Spinal cord (tissue), 10 donors: ENCODE results near the gene PRODH. TPM values are rescaled to one million over a fixed set of nuclear protein-coding genes. Genes with fewer than 3 reads are reported as not detected.
"Not testable (repeated sequence)": the region's sequence is repeated elsewhere in the genome, so short reads cannot be mapped to it uniquely, and the experiment has no call there.

ENCODE experiments used
- DNase-seq, 6 donors: peaks; one replicate each; pipeline versions ENCODE4 v3.0.0 to v3.0.0-alpha.2; 2013 to 2015; ENCODE audit warnings: low spot score in 6 of 6, low read depth in 4 of 6
- H3K27ac ChIP-seq: one replicate; pipeline ENCODE4 v1.5.1; 2013; ENCODE audit warnings: low read depth, low read length, control low read depth
- H3K27me3 ChIP-seq: one replicate; pipeline ENCODE4 v1.6.1; 2013; ENCODE audit warnings: low read length; ENCODE audit not compliant: control insufficient read depth, insufficient read depth
- H3K36me3 ChIP-seq: one replicate; pipeline ENCODE4 v1.6.1; 2013; ENCODE audit warnings: low read length; ENCODE audit not compliant: control insufficient read depth, insufficient read depth
- H3K4me1 ChIP-seq: one replicate; pipeline ENCODE4 v1.6.1; 2013; ENCODE audit warnings: low read length; ENCODE audit not compliant: control insufficient read depth, insufficient read depth
- H3K4me3 ChIP-seq: one replicate; pipeline ENCODE4 v1.5.1; 2013; ENCODE audit warnings: low read depth, low read length, control low read depth
- H3K9me3 ChIP-seq: one replicate; pipeline ENCODE4 v1.6.1; 2013; ENCODE audit warnings: low read length; ENCODE audit not compliant: control insufficient read depth, insufficient read depth
- WGBS: methylation state at CpG from one replicate; pipeline ENCODE4 v1.1.5; 2013; ENCODE audit warnings: missing lambda C conversion rate; ENCODE audit not compliant: insufficient coverage; 5-methylcytosine and 5-hydroxymethylcytosine counted together
- polyA plus RNA-seq, 2 donors: library from polyadenylated mRNA; unstranded; fragments of 120-200 nt; gene quantifications; one replicate each; pipeline ENCODE4 v1.2.1, GENCODE V29; 2013; ENCODE audit not compliant: insufficient read length in 2 of 2
- total RNA-seq, 2 donors: library from RNA; depleted of rRNA in 1 of 2; stranded (reverse); fragments of 120-200 nt in 1 of 2; fragments of >200 nt in 1 of 2; gene quantifications; one replicate each; pipeline versions ENCODE4 v1.2.3 to v1.2.4, GENCODE V29; 2013 to 2014
- donor health status: healthy.

PRODH gene
- total and polyA plus RNA-seq, 4 donors: 14.4 to 75.3 (median 48.5) TPM

GRCh38 chr22:18969158-18969942 is 33.3 kb upstream of the PRODH start:
- peaks cover 67% of the 10 kb centered on the region for H3K4me1 ChIP-seq
- not testable (repeated sequence) for H3K4me3 ChIP-seq, H3K27me3 ChIP-seq, H3K27ac ChIP-seq, DNase-seq, H3K36me3 ChIP-seq, H3K9me3 ChIP-seq
- WGBS: 64% methylated on average over 10 of the region's 14 CpGs

- H3K27ac ChIP-seq: no peak overlapping the region
- H3K4me1 ChIP-seq: peaks cover 56% of the 10 kb centered on the region
- WGBS: 67% methylated on average over 17 of the region's 20 CpGs
- H3K9me3 ChIP-seq: no peaks in the 10 kb centered on the region
- DNase-seq: no peak
- H3K36me3 ChIP-seq: peaks cover 2% of the 10 kb centered on the region
- H3K4me3 ChIP-seq: no peak overlapping the region
- H3K27me3 ChIP-seq: no peaks in the 10 kb centered on the region
Measured at GRCh38 chr22:18968011-18968749, 32.1 kb upstream of the PRODH start.

GRCh38 chr22:18967391-18968010 is 31.4 kb upstream of the PRODH start:
- H3K4me1 ChIP-seq: peaks cover 49% of the 10 kb centered on the region
- H3K4me3 ChIP-seq, H3K27ac ChIP-seq, H3K27me3 ChIP-seq, DNase-seq, H3K36me3 ChIP-seq, H3K9me3 ChIP-seq: not testable (repeated sequence)
- WGBS: 64% methylated on average over 14 of the region's 14 CpGs

GRCh38 chr22:18966748-18967147 is 30.7 kb upstream of the PRODH start:
- no peak overlapping the region for H3K4me3 ChIP-seq
- peak in 2 of 6 donors; percentile 25 to 77 for DNase-seq
- peaks cover 44% of the 10 kb centered on the region for H3K4me1 ChIP-seq
- H3K36me3 ChIP-seq: no peaks in the 10 kb centered on the region
- no peaks in the 10 kb centered on the region for H3K27me3 ChIP-seq
- H3K27ac ChIP-seq: no peak overlapping the region
- whole genome bisulfite sequencing: 44% methylated on average over 7 of the region's 7 CpGs
- H3K9me3 ChIP-seq: no peaks in the 10 kb centered on the region

- Histone ChIP-seq H3K36me3 (no peaks in the 10 kb centered on the region), H3K27me3 (no peaks in the 10 kb centered on the region), H3K9me3 (no peaks in the 10 kb centered on the region), H3K4me3 (no peak overlapping the region), H3K27ac (no peak overlapping the region), H3K4me1 (peaks cover 34% of the 10 kb centered on the region)
- WGBS: 77% methylated on average over 13 of the region's 14 CpGs
- no peak for DNase-seq
Measured at GRCh38 chr22:18965526-18966421, 29.7 kb upstream of the PRODH start.

- H3K9me3 ChIP-seq, H3K36me3 ChIP-seq, H3K27me3 ChIP-seq, H3K4me3 ChIP-seq, H3K27ac ChIP-seq: not testable (repeated sequence)
- peaks cover 30% of the 10 kb centered on the region for H3K4me1 ChIP-seq
- 68% methylated on average over 15 of the region's 19 CpGs for WGBS
- DNase-seq: peak in 2 of 6 donors; percentile 20 to 40
Measured at GRCh38 chr22:18964501-18965265, 28.6 kb upstream of the PRODH start.

- H3K4me3 ChIP-seq, H3K36me3 ChIP-seq, H3K9me3 ChIP-seq, H3K27ac ChIP-seq, H3K27me3 ChIP-seq, DNase-seq: not testable (repeated sequence)
- peaks cover 24% of the 10 kb centered on the region for H3K4me1 ChIP-seq
- 94% methylated on average over 9 of the region's 10 CpGs for WGBS
Measured at GRCh38 chr22:18964051-18964450, 28.0 kb upstream of the PRODH start.

- 91% methylated on average over 3 of the region's 3 CpGs for WGBS
- no peaks in the 10 kb centered on the region for H3K27me3 ChIP-seq
- no peaks in the 10 kb centered on the region for H3K9me3 ChIP-seq
- no peaks in the 10 kb centered on the region for H3K36me3 ChIP-seq
- H3K4me3 ChIP-seq: no peak overlapping the region
- H3K27ac ChIP-seq: no peak overlapping the region
- peaks cover 32% of the 10 kb centered on the region for H3K4me1 ChIP-seq
- no peak for DNase-seq
Measured at GRCh38 chr22:18962308-18962635, 26.2 kb upstream of the PRODH start.
